HG03159 (cell line): ENCODE measurements around the gene CD209.
"Not testable (repeated sequence)": the region's sequence is repeated elsewhere in the genome, so short reads cannot be mapped to it uniquely, and the experiment has no call there.

ENCODE experiments used
- ATAC-seq: cut with Tn5 transposase; IDR thresholded peaks from one replicate; pipeline ENCODE4 v1.9.1; 2021; ENCODE audit warnings: mild to moderate bottlenecking, moderate library complexity; ENCODE audit not compliant: unreplicated experiment

The CD209 gene, protein sequence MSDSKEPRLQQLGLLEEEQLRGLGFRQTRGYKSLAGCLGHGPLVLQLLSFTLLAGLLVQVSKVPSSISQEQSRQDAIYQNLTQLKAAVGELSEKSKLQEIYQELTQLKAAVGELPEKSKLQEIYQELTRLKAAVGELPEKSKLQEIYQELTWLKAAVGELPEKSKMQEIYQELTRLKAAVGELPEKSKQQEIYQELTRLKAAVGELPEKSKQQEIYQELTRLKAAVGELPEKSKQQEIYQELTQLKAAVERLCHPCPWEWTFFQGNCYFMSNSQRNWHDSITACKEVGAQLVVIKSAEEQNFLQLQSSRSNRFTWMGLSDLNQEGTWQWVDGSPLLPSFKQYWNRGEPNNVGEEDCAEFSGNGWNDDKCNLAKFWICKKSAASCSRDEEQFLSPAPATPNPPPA

DNA sequence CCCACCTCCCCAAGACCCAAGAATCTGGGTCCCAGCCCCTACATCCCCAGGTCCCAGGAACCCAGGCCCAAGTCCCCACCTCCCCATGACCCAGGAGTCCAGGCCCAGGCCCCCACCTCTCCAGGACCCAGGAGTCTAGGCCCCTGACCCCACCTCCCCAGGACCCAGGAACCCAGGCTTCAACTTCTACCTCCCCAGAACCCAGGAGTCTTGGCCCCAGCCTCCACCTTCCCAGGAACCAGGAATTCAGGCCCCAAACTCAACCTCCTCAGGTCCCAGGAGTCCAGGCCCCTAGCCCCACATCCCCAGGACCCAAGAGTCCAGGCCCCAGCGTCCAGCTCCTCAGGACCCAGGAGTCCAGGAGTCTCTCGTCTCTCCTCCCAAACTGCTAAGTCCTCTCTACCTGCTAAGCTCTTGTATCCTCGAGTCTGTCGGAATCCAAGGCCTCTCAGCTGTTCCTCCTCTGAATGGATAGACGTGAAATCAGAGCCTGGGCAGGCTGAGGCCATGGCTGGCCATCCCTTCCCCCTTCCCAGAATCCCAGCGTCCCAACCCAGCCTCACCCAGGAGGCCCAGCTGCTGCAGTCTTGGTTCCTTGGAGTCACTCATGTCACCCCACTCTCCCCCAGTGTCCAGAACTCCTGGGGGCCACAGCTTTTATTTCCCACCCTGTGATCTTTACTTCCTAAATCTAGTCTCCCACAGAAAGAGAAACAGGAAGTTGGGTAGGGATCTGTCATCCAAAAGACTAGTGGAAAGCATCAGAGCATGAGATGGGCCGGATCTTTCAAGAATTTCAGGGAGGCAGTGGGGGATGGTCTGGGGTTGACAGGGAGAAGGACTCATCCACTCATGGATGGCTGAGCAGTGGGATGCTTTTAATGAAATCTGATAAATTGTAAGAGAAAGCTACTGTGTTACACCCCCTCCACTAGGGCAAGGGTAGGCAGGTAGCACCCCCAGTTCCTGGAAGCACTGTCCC is at the start of gene CD209:
CD209 (minus strand) TSS at position 632 of the 982 bp plus-strand sequence; CDS start at position 609, 23 bp downstream.
- ATAC-seq, result no peak

DNA sequence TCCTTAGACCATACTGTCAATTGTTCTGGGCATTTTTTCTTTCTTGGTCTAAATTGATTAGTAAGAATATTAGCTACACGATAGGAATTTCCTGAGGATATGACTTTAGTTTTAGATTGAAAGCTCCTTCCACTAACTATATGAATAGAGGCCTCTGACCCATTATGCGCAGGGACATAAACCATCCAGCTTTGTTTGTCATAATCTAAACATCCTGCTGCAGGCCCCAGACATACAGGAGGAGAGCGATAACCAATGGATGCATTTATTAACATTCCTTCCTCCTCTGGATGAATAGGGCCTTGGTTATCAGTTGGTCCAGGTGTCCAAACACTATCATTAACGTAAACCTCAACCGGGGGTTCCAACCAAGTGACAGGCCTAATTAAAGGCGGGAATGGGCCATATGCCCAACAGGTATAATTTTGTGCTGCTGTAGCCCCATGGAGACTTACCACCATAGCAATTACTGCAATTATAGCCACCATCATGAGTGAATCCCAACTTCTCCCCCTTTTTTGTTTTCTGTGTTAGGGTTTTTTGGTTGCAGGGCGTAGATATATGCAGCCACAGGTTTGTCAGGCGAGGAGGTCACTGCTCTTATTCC is 48.3 kb upstream of the CD209 start:
- no peak for ATAC-seq

DNA sequence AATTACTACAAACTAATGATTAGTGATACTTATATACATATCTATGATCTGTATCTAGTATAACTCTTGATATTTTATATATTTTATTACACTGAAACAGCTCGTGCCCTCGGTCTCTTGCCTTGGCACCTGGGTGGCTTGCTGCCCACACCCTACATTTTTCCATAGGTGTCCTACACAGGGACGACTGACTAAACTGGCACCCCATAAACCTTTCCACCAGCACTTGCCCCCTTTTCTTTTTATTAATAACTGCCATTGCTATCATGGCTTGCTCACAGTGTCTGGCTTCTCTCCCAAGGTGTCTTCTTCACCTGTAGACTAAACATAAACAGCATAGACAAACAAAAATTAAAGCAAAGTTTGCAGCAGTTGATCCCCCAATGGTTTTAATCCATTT is 46.2 kb upstream of the CD209 start:
- ATAC-seq, result no peak

DNA sequence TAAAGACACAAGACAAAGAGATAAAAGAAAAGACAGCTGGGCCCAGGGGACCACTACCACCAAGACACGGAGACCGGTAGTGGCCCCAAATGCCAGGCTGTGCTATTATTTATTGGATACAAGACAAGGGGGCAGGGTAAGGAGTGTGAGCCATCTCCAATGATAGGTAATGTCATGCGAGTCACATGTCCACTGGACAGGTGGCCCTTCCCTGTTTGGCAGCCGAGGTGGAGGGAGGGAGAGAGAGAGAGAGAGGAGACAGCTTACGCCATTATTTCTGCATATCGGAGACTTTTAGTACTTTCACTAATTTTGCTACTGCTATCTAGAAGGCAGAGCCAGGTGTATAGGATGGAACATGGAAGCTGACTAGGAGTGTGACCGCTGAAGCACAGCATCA is 45.4 kb upstream of the CD209 start:
- not testable (repeated sequence) for ATAC-seq

DNA sequence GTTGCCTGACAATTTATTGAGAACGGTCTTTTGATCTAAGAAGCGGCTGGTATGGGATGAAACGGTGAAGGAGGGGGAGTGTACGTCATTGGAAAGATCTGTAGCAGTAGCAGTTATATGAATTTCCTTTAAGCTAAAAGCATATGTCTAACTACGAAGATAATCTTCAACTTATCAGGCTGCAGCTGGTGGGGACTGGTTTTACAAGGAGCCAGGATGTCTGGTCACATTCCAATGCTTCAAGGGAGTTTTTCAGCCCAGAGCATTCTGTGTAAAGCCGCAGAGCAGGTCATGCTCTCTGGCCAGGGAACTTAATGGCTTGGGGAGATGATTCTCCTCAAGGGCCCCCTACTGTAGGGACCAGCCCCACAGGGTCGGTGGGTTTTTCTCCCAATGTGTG is 44.9 kb upstream of the CD209 start:
- ATAC-seq, result no peak

DNA sequence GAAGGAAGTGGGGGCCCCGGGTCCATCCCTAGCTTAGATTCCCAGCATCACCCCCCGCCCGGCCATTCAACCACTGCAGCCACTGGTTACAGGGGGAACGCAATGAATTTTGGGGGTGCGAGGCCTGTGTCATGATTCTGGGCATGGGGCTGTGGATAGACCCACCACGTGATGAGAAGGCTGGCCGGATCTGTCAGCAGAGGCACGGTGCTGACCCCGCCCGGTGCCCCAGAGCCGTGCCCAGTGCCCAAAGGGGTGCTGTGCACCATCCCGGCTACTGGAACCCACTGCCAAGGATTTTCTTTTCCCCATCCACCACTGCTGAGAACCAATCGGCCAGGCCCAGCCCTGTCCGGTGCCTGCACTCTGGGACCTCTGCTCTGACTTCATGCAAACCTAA is 43.1 kb upstream of the CD209 start:
- no peak for ATAC-seq

DNA sequence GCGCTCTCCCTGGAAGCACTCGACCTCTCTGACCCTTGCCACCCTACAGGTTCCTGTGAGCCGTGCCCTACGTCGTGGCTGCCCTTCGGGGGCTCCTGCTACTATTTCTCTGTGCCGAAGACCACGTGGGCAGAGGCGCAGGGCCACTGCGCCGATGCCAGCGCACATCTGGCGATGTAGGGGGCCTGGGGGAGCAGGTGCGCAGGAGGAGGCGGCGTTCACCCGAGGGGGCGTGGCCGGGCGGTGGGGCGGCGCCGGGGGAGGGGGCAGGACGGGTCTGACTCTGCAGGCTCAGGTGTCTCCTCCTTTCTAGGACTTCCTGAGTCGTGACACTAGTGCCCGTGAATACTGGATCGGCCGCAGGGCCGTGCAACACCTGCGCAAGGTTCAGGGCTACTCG is 42.1 kb upstream of the CD209 start:
- ATAC-seq, result no peak

DNA sequence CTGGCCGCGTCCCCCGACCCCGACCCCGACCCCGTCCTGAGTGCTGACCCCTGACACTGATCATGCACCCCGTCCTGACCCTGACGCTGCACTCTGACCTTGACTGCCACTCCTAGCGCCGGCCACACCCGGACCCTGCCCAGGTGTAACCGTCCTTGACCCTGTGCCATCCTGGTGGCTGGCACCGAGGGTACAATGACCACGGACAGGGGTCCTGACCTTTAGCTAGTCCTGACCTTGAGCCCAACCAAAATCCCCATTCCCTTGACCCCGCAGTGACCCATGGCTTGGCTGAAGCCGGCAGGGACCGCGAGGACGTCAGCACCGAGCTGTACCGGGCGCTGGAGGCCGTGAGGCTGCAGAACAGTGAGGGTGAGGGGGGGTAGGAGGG is 41.6 kb upstream of the CD209 start:
- no peak for ATAC-seq

DNA sequence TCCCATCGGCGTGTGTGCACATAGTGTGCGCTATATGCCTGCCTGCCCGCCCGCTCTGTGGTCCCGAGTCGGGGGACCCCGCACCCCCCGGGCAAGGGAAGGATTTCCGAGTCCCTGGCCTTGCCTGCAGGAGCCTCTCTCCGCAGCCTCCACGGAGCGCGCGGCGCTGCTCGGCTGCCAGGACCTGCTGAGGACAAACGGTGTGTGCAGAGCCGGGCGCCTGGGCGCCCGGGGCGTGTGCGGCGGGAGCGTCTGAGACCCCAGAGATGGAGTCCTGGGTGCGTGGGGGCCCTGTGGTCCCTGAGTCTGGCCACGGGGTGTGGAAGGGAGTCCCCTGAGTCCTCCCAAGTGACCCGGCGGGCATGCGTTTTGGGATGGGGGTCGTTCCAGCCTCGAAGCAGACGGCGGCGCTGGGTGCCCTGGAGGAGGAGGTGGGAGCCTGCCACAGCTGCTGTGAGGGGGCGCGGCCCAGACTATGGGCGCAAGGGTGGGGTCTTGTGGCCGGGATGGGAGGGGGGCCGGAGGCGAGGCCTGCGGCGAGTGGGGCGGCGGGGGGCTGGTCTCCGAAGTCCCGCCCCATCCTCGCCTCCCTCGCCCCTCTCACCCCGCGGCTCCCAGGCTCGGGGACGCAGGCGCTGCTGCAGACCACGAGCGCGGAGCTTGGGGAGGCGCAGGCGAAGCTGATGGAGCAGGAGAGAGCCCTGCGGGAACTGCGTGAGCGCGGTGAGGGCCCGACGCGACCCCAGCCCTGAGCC is 41.0 kb upstream of the CD209 start:
- no peak for ATAC-seq

DNA sequence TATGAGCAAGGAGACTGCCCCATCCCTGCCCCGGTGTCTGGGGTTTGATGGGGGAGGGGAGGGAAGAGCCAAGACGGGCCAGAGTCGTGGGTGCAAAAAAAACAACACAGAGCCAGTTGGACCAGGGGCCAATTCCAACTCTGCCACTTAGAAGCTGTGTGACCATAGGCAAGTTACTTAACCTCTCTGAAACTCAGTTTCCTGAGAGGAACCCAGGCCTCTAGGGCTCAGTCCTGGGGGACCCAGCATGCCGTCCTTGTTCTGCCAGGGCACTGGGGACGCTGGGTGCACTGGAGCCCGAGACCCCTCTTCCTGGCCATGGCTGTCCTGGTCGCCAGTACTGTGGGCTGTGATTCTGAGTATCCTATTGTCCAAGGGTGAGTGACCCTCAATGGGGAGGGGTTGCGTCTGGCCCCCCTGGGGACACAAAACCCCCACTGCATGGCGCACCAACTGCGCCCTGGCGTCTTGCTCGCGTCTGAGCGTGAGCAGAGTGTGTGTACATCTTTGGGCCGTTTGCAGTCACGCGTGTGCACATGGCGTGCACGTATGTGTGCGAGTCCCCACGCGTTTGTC is 40.4 kb upstream of the CD209 start:
- ATAC-seq, result no peak

DNA sequence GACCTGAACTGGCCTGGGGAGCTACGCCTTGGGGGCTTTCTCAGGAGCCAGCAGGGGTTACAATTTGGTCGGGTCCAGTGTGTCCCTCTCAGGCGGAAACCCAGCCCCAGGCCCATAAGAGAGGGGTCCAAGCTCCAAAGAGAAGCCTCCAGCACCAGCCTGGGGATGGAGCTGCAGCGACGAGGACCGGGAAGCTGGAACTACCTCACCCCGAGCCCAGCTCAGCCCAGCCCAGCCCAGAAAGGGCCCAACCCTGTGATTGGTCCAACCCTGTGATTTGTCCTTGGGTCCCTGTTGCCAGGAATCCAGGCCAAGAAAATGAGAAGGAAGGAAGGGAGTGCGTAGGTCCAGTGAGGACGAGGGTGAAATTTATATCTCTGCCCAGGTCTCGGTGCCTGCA is 39.8 kb upstream of the CD209 start:
- no peak for ATAC-seq

DNA sequence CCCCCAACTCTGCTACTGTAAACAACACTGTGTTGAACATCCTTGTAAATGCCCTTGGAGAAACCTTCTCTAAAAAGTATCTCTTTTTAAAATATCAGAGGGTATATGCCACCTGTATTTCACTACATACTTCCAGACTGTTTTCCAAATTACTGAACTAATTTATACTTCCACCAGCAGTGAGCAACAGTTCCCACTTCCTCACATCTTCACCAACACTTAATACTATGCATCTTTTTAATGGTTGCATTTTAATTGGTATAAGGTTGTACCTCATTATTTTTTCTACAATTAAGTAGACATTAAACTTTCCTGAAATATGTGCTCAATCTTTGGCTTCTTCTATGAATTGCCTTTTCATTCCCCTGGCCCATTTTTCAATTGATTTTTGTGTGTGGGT is 37.5 kb upstream of the CD209 start:
- no peak for ATAC-seq

DNA sequence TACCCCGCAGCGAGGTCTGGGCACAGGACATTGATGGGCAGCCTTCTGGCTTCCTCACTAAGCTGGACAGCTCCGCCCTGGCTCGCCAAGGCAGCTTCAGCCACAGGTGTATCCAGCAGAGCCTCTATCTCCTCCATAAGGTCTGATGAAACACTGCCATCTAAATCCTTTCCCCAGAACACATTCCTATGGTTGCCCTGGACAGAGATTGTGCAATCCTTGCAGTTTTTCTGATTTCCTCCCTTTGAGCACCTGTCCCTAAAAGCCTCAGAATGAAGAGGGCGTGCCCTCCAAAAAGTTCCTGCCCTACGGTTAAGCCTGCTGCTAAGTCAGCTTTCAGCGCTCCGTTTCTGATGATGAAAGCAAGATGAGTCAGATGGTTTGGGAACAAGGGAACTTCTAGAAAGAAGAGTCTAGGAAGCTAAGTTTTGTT is 36.7 kb upstream of the CD209 start:
- ATAC-seq, result no peak

DNA sequence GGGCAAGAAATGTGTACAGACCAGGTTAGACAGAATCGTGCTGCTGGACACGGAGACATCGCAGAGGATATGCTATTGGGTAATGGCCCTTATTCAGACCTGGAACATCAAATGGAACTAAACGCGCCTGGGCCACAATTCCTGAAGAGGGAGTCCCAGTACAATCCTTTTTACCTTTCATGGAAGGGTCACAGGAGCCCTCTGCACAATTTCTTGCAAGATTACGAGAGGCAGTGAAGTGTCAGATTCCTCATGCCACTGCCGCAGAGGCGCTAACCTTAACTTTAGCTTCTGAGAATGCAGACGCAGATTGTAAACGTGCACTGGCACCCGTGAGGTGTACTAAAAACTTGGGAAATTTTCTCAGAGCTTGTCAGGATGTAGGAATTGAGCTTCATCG is 33.8 kb upstream of the CD209 start:
- ATAC-seq, result no peak

DNA sequence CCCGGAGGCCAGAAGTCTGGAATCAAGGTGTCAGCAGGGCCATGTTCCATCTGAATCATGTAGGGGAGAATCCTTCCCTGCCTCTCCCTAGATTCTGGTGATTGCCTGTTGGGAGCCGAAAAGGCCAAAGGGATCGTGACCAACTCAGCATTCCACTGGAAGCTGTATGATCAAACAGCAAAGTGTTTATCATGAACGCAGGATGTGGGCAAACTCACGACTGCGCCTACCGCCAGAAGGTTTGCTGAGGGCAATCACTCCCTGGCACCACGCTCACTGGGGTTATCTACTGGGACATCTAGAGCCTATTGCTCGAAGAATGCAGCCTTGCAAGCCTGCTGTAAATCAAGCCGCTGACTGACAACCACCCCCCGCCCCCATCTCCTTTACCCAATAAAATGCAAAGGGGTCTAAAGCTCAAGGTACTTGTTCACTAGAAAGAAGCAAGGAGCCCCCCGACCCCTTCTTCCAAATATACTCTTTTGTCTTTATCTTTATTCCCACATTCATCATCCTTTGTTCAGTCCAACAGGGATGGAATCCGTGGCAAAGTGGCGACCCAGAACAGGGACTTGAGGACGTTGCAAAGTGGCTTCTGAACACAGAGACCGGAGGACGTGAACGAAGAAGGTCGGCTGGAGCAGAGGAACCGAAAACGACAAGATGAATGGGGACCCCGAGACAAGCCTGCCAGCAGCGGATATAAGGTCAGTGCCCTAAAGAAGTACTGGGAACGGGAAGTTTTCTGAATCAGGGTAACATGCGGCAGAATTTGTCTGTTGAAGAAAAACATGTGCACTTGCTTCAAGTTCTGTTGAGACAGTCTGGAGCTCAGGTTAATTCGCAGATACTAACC is 32.5 kb upstream of the CD209 start:
- ATAC-seq, result no peak

DNA sequence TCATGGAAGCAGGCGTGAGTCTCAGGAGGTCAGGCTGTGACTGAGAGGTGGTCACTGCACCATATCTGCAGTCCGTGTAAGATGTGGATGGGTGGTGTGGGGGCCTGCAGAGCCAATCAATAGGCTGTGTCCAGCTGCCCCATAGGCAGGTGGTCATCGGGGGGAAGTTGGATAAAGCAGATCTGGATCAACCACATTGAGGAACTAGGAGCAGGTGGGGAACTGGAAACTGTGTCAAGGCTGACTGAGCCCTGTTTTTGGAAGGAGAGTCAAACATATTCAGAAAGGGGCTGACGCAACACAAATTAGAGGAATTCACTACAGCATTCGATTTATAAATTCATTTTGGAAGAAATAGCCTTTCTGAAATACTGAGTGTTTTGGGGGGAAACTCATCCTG is 30.7 kb upstream of the CD209 start:
- no peak for ATAC-seq

DNA sequence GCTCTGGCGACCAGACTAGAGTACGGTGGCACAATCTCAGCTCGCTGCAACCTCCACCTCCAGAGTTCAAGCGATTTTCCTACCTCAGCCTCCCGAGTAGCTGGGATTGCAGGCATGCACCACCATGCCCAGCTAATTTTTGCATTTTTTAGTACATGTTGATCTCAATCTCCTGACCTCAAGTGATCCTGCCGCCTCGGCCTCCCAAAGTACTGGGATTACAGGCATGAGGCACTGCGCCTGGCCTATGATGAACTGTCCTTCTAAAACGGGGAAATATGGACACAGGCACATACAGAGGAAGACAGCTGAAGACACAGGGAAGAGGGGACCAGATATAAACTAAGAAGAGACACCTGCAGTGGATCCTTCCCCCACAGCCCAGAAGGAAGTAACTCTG is 28.4 kb upstream of the CD209 start:
- no peak for ATAC-seq

DNA sequence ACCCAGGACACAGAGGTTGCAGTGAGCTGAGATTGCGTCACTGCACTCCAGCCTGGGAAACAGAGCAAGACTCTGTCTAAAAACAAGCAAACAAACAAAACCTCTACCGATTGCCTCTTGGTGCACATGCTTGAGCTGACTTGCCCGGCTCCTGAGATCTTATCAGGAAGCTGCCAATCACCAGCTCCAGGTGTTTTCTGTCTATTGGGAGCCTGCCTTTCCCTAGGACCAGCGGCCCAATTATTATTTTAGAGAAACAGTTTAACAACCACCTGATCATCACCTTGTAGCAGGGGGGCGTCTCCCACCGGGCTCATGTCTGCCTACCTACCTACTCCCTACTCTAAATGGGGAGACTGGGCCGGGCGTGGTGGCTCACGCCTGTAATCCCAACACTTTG is 26.5 kb upstream of the CD209 start:
- ATAC-seq, result no peak

DNA sequence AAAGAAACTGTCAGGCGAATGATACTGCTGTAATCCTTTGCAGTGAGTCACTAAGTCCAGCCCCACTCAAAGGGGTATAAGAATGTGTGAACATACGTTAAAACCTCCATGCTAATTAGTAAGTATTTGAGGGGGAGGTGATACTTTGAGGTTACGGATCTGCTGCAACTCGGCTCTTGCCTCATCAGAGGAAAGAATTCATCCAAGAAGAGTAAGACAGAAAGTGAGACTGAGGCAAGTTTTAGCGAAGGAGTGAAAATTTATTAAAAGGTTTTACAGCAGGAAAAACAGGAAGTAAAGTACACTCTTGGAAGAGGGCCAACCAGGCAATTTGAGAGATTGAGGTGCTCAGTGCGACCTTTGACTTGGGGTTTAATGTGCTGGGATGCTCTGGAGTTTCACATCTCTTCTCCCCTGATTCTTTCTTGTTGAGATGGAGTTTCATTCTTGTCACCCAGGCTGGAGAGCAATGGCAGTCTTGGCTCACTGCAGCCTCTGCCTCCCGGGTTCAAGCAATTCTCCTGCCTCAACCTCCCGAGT is 25.5 kb upstream of the CD209 start:
- no peak for ATAC-seq
